A549 (cell line): Measurements from ENCODE around the gene TRIM28. TPM values are rescaled to one million over a fixed set of nuclear protein-coding genes. Genes with fewer than 3 reads are reported as not detected.

Source experiments
- ATAC-seq, 2 experiments: fragments of 200-7000 bp in 1 of 2; fragments of >200 bp in 1 of 2; cut with Nextera tagmentation in 1 of 2; cut with Tn5 transposase in 1 of 2; 3 replicates each; pipeline versions ENCODE4 v1.8.0 to v1.9.1; 2018 to 2020; ENCODE audit warnings: mild to moderate bottlenecking in 1 of 2, moderate library complexity in 1 of 2
- CTCF ChIA-PET: fragments of 300-600 bp; sonication (Branson Sonifier 250); formaldehyde crosslinking; extraction: SDS; loops from one replicate; lab custom pipeline; 2021; ENCODE audit warnings: antibody characterized with exemption, inconsistent platforms; lab: Yijun Ruan, JAX
- POLR2A ChIA-PET: fragments of 350-600 bp; formaldehyde crosslinking; extraction: SDS; loops from one replicate; lab custom pipeline; 2021; ENCODE audit warnings: antibody characterized with exemption, inconsistent platforms; lab: Yijun Ruan, JAX
- DNase-seq, 2 experiments: peaks; one replicate each; pipeline versions ENCODE4 v3.0.0 to v3.0.0-alpha.2; 2011 to 2016; ENCODE audit warnings: low read depth in 1 of 2, low spot score in 1 of 2
- FAIRE-seq: peaks from 2 replicates; lab custom pipeline; 2011; peaks lifted over from hg19 to GRCh38; lab: Jason Lieb, UNC
- H3K27ac ChIP-seq, 2 experiments: fragments of >200 bp; sonication (Bioruptor Twin); formaldehyde crosslinking; 3 replicates each; pipeline ENCODE4 v1.5.1; 2016 to 2017
- H3K4me1 ChIP-seq: fragments of >200 bp; sonication (Bioruptor Twin); formaldehyde crosslinking; 3 replicates; pipeline ENCODE4 v1.6.1; 2016
- H3K4me2 ChIP-seq: fragments of >200 bp; sonication (Bioruptor Twin); formaldehyde crosslinking; 3 replicates; pipeline ENCODE4 v1.6.1; 2016
- H3K4me3 ChIP-seq: fragments of >200 bp; sonication (Bioruptor Twin); formaldehyde crosslinking; 3 replicates; pipeline ENCODE4 v1.5.1; 2016
- H3K9me3 ChIP-seq: fragments of >200 bp; sonication (Bioruptor Twin); formaldehyde crosslinking; 3 replicates; pipeline ENCODE4 v1.6.1; 2016
- CBX8 ChIP-seq: fragments of 200-600 bp; sonication (generic); IDR thresholded peaks from 2 replicates; pipeline ENCODE4 v1.6.1; 2016
- CHD2 ChIP-seq: fragments of 150-350 bp; IDR thresholded peaks from 2 replicates; pipeline ENCODE4 v1.6.1; 2014; ENCODE audit warnings: low read length; ENCODE audit not compliant: partially characterized antibody
- EP300 ChIP-seq, 2 experiments: fragments of >200 bp; sonication (Bioruptor Twin); formaldehyde crosslinking; IDR thresholded peaks; 2 replicates in 1 of 2; 3 replicates in 1 of 2; pipeline ENCODE4 v1.6.1; 2016 to 2017
- FOSB ChIP-seq: fragments of 250-450 bp; sonication (Bioruptor Pico); IDR thresholded peaks from 2 replicates; pipeline ENCODE4 v1.5.0; 2020; ENCODE audit warnings: mild to moderate bottlenecking, moderate library complexity
- FOSL2 ChIP-seq, 2 experiments: fragments of 450-650 bp in 1 of 2; fragments of >200 bp in 1 of 2; sonication (Bioruptor Twin) in 1 of 2; formaldehyde crosslinking; IDR thresholded peaks; 2 replicates each; pipeline versions ENCODE4 v1.5.0 to v1.6.1; 2016 to 2020; ENCODE audit warnings: mild to moderate bottlenecking in 1 of 2, moderate library complexity in 1 of 2
- FOXS1 ChIP-seq: fragments of 250-450 bp; sonication (Bioruptor Pico); IDR thresholded peaks from 2 replicates; pipeline ENCODE4 v1.5.0; 2020; ENCODE audit warnings: mild to moderate bottlenecking, moderate library complexity
- GATA3 ChIP-seq: IDR thresholded peaks from 2 replicates; pipeline ENCODE4 v1.6.1; 2012; ENCODE audit warnings: borderline replicate concordance
- HDAC2 ChIP-seq: fragments of 200-600 bp; sonication (generic); IDR thresholded peaks from 2 replicates; pipeline ENCODE4 v1.6.1; 2016
- HEYL ChIP-seq: fragments of 250-450 bp; sonication (Bioruptor Pico); IDR thresholded peaks from 2 replicates; pipeline ENCODE4 v1.8.0; 2021; ENCODE audit warnings: mild to moderate bottlenecking, moderate library complexity
- HOXA7 ChIP-seq: fragments of 250-450 bp; sonication (Bioruptor Pico); IDR thresholded peaks from 2 replicates; pipeline ENCODE4 v1.5.0; 2020; ENCODE audit warnings: mild to moderate bottlenecking, moderate library complexity
- JUN ChIP-seq, 2 experiments: fragments of >200 bp; sonication (Bioruptor Twin); formaldehyde crosslinking; IDR thresholded peaks; 2 replicates in 1 of 2; 3 replicates in 1 of 2; pipeline ENCODE4 v1.6.1; 2016 to 2017
- KDM5A ChIP-seq: fragments of 200-600 bp; sonication (generic); IDR thresholded peaks from 2 replicates; pipeline ENCODE4 v1.6.1; 2016; ENCODE audit warnings: antibody characterized with exemption, mild to moderate bottlenecking
- MAZ ChIP-seq: fragments of 150-350 bp; IDR thresholded peaks from 2 replicates; pipeline ENCODE4 v1.6.1; 2014; ENCODE audit warnings: antibody characterized with exemption, low read depth, low read length, borderline replicate concordance
- MYC ChIP-seq: IDR thresholded peaks from 2 replicates; pipeline ENCODE4 v1.6.1; 2012; ENCODE audit warnings: mild to moderate bottlenecking, inconsistent platforms, low read length, improper control_type of control experiment, borderline replicate concordance
- NFE2L2 ChIP-seq: fragments of 150-350 bp; conservative IDR thresholded peaks from 2 replicates; pipeline ENCODE4 v1.6.1; 2014; ENCODE audit warnings: low read length
- PHF8 ChIP-seq: fragments of 200-600 bp; sonication (generic); IDR thresholded peaks from 2 replicates; pipeline ENCODE4 v1.6.1; 2016; ENCODE audit warnings: low read depth, mild to moderate bottlenecking, antibody characterized with exemption, moderate library complexity, borderline replicate concordance
- POLR2A ChIP-seq: IDR thresholded peaks from 2 replicates; pipeline ENCODE4 v1.6.1; 2012; ENCODE audit warnings: mild to moderate bottlenecking, low read length
- RFX5 ChIP-seq: fragments of 450-650 bp; IDR thresholded peaks from 2 replicates; pipeline ENCODE4 v1.7.1; 2014; ENCODE audit warnings: antibody characterized with exemption, mild to moderate bottlenecking, moderate library complexity
- SREBF2 ChIP-seq: fragments of 450-650 bp; IDR thresholded peaks from 2 replicates; pipeline ENCODE4 v1.6.1; 2014; ENCODE audit warnings: mild to moderate bottlenecking, moderate library complexity
- TFCP2L1 ChIP-seq: fragments of 250-450 bp; sonication (Bioruptor Pico); IDR thresholded peaks from 2 replicates; pipeline ENCODE4 v1.5.0; 2021; ENCODE audit warnings: mild to moderate bottlenecking
- WGBS: methylation state at CpG from one replicate; pipeline ENCODE4 v1.1.6; 2017; ENCODE audit errors: missing lambda C conversion rate; 5-methylcytosine and 5-hydroxymethylcytosine counted together
- polyA plus RNA-seq, 4 experiments: library from polyadenylated mRNA; depleted of rRNA in 3 of 4; stranded (reverse); fragments of >200 nt; fragmentation: RNase III in 1 of 4; extraction: RNeasy Plus Mini Kit Qiagen cat#74134 plus additional on column Dnase treatment in 1 of 4; gene quantifications; 2 replicates in 3 of 4; 3 replicates in 1 of 4; pipeline ENCODE4 v1.2.3, GENCODE V29; 2011 to 2017
- TF ChIP-seq, protein P1 (sequence below): fragments of 150-350 bp; IDR thresholded peaks from 2 replicates; pipeline ENCODE4 v1.6.1; 2014; ENCODE audit warnings: low read depth, mild to moderate bottlenecking, low read length
- TF ChIP-seq, protein P2 (sequence below): fragments of 250-450 bp; sonication (Bioruptor Pico); IDR thresholded peaks from 2 replicates; pipeline ENCODE4 v1.5.0; 2021; ENCODE audit warnings: mild to moderate bottlenecking, moderate library complexity, borderline replicate concordance
- TF ChIP-seq, protein P3 (sequence below): fragments of >200 bp; sonication (Bioruptor Twin); formaldehyde crosslinking; IDR thresholded peaks from 2 replicates; pipeline ENCODE4 v1.6.1; 2016

TRIM28 gene
- polyA plus RNA-seq, 2 of the 4 experiments (the other 2 are of a cell fraction): 576 to 656 TPM

DNA sequence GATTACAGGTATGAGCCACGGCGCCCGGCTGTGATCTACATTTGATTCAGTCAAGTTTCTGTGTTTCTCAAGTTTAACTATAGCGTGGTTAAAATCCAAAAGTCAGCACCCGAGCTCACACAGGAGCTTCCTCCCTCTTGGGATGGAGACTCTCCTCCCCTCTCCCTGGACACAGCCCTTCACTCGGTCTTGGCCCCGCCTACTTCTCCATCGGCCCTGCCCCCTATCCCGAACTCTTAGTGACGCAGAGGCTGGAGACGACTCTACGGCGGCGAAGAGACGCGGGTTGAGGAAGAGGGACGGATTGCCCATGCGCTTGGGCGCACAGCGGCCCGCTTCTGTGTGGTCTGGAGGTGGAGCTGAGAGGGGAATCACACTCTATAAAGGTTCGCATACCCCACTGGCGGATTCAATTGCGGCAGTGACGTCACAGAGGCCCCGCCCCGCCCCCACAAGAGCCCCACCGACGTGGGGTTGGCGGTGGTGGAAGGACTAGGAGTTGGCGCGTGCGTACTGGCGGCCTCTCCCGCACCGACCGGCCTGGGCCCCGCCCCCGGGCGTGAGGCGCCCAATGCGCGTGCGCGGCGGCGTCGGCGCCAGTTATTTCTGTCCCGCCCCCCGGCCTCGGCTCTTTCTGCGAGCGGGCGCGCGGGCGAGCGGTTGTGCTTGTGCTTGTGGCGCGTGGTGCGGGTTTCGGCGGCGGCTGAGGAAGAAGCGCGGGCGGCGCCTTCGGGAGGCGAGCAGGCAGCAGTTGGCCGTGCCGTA, at the start of gene TRIM28 (continued):
- TF ChIP-seq MAZ: peak; percentile 13; the same call in 1 of the 2 replicates
- TF ChIP-seq GATA3: peak; percentile 50; the same call in 1 of the 2 replicates
- TF ChIP-seq MYC: no peak; the same call in none of the 2 replicates
- TF ChIP-seq, protein P1, sequence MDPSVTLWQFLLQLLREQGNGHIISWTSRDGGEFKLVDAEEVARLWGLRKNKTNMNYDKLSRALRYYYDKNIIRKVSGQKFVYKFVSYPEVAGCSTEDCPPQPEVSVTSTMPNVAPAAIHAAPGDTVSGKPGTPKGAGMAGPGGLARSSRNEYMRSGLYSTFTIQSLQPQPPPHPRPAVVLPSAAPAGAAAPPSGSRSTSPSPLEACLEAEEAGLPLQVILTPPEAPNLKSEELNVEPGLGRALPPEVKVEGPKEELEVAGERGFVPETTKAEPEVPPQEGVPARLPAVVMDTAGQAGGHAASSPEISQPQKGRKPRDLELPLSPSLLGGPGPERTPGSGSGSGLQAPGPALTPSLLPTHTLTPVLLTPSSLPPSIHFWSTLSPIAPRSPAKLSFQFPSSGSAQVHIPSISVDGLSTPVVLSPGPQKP: no peak
- TF ChIP-seq JUN (IDR thresholded peaks at IDR 0.05): peak; percentile 94 to 100
- TF ChIP-seq FOXS1 (CRISPR knock-in tag): no peak
- TF ChIP-seq, protein P2, sequence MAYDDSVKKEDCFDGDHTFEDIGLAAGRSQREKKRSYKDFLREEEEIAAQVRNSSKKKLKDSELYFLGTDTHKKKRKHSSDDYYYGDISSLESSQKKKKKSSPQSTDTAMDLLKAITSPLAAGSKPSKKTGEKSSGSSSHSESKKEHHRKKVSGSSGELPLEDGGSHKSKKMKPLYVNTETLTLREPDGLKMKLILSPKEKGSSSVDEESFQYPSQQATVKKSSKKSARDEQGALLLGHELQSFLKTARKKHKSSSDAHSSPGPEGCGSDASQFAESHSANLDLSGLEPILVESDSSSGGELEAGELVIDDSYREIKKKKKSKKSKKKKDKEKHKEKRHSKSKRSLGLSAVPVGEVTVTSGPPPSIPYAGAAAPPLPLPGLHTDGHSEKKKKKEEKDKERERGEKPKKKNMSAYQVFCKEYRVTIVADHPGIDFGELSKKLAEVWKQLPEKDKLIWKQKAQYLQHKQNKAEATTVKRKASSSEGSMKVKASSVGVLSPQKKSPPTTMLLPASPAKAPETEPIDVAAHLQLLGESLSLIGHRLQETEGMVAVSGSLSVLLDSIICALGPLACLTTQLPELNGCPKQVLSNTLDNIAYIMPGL (CRISPR knock-in tag): no peak
- no peak for TF ChIP-seq KDM5A
- TF ChIP-seq, all 56 proteins: peak for 11

DNA sequence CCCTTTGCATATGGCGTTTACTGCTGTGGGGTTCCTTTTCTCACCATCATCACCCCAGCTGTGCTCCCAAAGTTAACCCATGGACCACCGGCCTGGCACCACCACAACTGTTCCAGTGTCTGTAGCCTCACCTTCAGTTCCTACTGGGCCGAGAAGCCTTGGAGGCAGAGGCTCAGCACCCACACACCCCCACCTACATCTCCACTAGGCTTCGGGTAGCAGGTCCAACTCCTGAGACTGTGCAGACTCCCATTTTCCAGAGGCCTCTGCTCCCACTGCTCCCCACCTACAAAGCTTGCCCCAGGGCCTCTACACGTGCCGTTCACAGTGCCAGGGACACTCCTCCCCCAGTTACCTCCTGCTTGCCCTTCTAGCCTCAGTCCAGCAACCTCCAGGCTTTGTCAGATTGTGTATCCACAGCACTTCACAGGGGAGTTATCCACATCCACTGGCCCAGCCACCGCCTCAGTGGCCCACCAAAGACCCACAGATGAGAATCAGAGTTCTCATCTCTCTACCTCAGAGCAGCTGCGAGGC, 46.2 kb upstream of the TRIM28 start:
- no peaks in the 10 kb centered on the region for H3K9me3 ChIP-seq
- FAIRE-seq (no peak), ATAC-seq (no peak), DNase-seq (no peak)
- 94% methylated on average over 8 of the region's 8 CpGs for WGBS
- H3K4me2 ChIP-seq: peak overlapping the region; percentile 98; the same call in 1 of the 3 replicates
- ChIA-PET CTCF (interaction anchor here (0.9 kb wide), 1 partner anchor 22 kb away, joined by 4 read pairs; the partner anchor contains the start of gene ZBTB45), POLR2A (no interaction called here)
- TF ChIP-seq SREBF2: no peak
- TF ChIP-seq CHD2: no peak
- TF ChIP-seq FOSL2 (IDR thresholded peaks at IDR 0.05): no peak
- TF ChIP-seq FOSL2 (CRISPR knock-in tag; IDR thresholded peaks at IDR 0.05): no peak
- TF ChIP-seq CBX8: no peak
- no peak for TF ChIP-seq POLR2A
- no peak for TF ChIP-seq HOXA7
- TF ChIP-seq TFCP2L1 (CRISPR knock-in tag): no peak
- TF ChIP-seq MAZ: no peak
- TF ChIP-seq EP300 (IDR thresholded peaks at IDR 0.05): no peak
- no peak for TF ChIP-seq NFE2L2
- TF ChIP-seq FOSB (CRISPR knock-in tag): no peak
- no peak for TF ChIP-seq HDAC2
- no peak for TF ChIP-seq RFX5
- no peak overlapping the region for H3K27ac ChIP-seq
- no peak overlapping the region for H3K4me3 ChIP-seq
- H3K4me1 ChIP-seq: peaks cover 13% of the 10 kb centered on the region; the same call in 2 of the 3 replicates

DNA sequence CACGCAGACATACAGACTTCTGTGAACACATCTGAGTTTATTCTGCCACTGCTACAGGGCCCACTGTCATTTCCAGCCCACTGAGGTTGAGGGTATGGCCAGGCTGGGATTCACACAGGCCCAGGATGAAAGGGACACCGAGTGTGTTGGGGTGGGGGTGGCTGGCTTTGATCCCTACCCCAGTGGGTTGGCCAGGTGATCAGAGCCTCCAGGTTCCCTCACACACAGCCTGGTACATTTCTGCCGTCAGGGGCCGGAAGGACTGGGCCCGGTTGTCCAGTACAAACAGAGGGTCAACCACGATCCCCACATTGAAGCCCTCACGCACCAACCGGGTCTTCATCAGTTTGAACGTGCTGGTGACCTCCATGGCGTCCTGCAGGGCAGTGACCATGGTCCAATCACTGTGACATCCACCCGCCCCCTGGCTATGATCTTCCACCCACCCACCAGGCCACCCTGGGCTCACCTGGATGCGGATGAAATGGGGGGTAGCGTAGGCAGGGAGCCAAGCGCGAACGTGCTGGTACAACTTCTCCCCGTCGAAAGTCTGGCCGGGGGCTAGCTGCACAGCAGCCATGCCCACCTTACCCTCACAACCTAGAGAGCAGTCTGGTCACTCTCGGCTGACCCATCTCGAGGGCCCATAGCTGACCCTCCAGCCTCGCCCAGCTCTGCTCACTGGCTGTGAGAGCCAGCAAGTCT, 45.4 kb upstream of the TRIM28 start:
- CTCF ChIA-PET: interaction anchor here (0.9 to 4.1 kb wide), 3 partner anchors 14 to 21 kb away, joined by 3 to 57 read pairs (median 4); partner anchors contain the start of gene ZBTB45
- no peak for DNase-seq
- no peak for FAIRE-seq
- no peak for TF ChIP-seq SREBF2
- no peak for TF ChIP-seq HEYL (CRISPR knock-in tag)
- no peak for TF ChIP-seq POLR2A
- TF ChIP-seq, protein P3, sequence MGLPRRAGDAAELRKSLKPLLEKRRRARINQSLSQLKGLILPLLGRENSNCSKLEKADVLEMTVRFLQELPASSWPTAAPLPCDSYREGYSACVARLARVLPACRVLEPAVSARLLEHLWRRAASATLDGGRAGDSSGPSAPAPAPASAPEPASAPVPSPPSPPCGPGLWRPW: no peak
- no peak for TF ChIP-seq FOSB (CRISPR knock-in tag)
- TF ChIP-seq, protein P2 (CRISPR knock-in tag): no peak
- TF ChIP-seq PHF8: no peak
- TF ChIP-seq, all 56 proteins: peak for 0
- 76% methylated on average over 21 of the region's 22 CpGs for WGBS
- Histone ChIP-seq H3K4me3 (peak overlapping the region; percentile 61), H3K4me2 (peak overlapping the region; percentile 98), H3K9me3 (no peaks in the 10 kb centered on the region), H3K4me1 (peaks cover 13% of the 10 kb centered on the region; the same call in 2 of the 3 replicates), H3K27ac (peak overlapping the region; percentile 69 to 89)
- POLR2A ChIA-PET: interaction anchor here (0.8 to 3.9 kb wide), 2 partner anchors 22 to 23 kb away, joined by 3 to 40 read pairs; partner anchors contain the start of genes ZBTB45 and ZNF446
- ATAC-seq: peak in 1 of 2 experiments; percentile 27; a peak in 3 of 6 replicates
